Stimulated activated CD8-positive, alpha-beta memory T cell treated with anti-CD3 and anti-CD28 coated beads, Interleukin-7, amount 100 ng/mL, for 24 hours (primary cell): ENCODE data around the gene ARSI.
"Not testable (repeated sequence)": the region's sequence is repeated elsewhere in the genome, so short reads cannot be mapped to it uniquely, and the experiment has no call there.

ENCODE experiments used
- DNase-seq: peaks from one replicate; pipeline ENCODE4 v3.0.0-alpha.2; 2020; ENCODE audit warnings: low read depth

The ARSI gene

DNA sequence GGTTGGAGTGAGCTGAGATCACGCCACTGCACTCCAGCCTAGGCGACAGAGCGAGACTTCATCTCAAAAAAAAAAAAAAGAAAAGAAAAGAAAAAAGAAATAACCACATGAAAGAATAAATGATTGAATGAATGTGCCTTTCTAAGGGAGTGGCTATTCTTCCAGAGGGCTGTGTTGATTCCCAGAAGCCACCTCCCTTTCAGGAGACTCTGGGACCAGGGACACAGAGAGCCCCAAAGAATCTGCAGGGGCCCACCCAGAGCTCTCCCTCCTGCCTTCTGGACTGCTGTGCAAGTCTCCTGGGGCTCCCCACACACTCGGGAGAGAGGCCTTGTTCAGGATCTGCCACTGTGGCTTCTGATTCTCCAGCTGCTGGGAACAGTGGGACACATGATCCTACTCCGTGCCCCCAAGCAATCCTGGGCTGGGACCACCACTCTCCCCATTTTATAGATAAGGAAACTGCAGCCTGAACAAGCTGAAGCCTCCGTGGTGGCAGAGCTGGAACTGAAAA is 36.8 kb downstream of the ARSI start:
- no peak for DNase-seq

DNA sequence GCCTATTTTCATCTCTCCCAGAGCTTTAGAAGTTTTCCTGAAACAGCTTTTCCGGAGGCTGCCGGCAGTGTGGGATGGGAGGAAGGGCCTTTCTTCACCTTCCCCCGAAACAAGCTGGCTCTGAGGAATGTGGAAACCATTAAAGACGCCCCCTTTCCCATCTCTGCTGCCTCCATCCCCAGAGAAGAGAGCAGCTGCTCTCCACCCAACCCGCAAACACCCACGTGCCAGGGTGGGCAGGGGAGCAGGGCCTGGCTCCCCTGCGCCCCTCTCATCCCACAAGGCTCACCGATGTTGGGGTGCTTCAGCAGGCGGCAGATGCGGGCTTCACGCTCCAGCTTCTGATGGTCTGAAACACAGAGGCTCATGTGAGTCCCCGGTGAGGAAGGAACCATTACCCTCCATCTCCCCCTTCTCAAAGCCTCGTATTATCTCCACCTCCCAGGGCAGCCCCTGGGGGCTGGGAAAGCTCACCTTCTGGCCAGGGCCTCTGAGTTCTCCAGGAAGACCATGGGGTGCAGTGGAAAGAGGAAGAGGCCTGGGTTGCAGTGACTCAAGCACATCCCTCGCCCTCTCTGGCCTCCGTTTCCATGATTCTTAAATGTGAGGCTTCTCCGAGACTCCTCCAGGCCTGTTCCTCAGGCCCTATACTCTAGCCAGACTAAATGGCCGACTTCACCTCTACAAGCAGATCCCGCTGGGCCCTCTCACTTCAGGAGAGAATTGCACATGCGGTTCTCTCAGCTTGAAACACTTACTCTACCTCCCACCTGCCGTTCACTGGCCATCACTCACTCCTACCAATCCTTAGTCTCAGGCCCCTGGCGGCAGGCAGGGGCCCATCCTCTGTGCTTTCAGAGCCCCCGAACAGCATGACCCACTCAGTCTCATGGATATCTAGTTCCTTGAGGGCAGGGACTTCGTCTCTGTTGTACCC is 37.8 kb downstream of the ARSI start:
- no peak for DNase-seq

DNA sequence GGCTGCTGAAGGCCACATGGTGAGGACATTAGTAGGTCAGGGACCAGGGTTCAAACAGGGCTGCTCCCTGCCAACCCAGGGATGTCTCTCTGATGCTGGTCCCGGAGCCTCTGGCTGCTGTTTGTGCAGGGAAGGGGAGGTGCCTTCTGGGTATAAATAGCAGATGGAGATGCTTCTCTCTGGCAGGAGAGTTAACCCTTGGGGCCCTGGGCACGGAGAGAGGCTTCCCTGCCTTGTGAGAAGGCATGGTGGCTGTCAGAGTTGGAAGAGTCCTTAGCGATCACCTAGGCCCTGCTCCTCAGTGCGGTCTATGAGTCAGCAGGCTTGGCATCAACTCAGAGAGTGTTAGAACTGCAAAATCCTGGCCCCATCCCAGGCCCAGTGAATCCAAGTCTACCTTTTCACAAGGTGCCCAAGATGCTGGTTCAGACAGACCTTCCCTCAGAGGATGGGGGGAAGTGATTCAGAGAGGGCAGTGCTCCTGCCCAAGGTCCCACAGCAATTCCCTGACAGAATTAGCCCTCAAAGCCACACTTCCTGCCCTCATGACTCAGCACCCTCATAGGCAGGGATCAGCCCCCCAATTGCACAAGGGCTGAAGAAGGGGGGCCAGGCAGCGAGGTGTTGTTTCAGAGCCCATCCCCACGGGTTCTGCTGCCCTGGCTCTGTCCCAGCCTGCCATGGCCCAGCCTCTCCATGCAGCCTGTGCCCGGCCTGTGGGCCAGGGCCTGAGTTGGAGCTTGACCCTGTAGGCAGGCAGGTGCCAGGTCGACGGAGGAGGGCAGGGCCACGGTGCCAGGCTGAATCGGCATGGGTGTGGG is 38.7 kb downstream of the ARSI start:
- DNase-seq = no peak

DNA sequence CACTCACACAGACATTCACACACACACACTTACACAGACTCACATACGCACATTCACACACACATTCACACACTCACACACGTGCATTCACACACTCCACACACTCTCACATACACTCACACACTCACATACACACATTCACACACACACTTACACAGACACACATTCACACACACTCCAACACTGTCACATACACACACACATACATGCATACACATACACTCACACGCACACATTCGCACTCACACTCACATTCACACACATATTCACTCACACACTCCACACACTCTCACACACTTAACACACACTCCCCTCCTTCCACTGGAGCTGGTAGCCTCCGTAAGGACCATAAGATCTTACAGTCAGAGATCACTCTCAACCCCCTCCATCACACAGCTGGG is 39.3 kb downstream of the ARSI start:
- no peak for DNase-seq

DNA sequence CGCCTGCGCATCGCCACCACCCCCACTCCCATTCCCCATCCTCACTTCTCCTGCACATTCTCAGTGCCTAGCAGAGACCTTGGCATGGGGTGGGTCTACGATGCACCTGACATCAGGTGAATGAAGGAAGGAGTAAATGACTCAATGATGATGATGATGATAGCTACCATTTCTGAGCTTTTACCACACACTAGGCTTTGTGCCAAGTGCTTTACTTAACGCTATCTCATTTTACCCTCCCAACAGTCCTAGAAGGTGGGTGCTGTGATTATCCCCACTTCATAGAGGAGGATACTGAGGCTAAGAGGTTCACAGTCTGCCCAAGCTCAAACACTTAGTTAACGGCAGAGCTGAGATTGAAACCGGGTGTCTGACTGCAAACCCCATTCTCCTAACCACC is 40.2 kb downstream of the ARSI start:
- no peak for DNase-seq

DNA sequence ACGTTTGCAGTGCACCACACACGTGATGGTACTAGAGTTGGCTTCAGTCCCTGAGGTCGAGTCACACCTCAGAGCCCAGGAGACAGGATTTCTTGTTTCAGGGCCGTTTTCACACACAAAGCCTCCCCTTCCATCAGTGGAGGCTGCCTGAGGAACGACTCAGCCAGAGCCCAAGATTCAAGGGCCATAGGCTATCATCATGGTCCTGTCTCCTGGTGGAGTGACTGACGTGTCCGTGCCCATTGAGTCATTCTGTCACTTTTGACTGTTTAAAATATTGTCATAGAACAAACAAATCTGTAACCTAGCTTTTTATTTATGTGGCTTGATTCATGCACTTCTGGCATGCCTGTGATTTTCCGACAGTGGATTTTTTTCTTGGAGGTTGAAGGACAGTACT is 41.5 kb downstream of the ARSI start:
- DNase-seq = no peak

DNA sequence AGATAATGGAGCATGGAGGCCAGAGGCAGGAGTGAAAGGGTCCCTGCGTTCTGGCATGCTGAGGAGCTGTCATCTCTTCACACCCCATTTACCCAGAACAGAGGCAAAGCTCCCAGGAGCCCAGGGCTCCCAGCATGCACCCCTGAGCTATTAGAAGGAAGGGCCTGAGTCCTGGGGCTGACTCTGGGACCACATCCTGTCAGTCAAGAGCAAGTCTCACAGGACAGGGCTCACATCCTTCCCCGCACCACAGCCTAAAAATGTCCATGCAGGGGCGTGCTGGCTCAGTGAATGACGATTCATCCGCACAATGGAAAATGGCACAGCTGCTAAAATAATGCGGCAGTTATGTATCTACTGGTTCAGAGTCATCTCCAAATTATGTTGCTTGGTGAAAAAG is 44.6 kb downstream of the ARSI start:
- no peak for DNase-seq

DNA sequence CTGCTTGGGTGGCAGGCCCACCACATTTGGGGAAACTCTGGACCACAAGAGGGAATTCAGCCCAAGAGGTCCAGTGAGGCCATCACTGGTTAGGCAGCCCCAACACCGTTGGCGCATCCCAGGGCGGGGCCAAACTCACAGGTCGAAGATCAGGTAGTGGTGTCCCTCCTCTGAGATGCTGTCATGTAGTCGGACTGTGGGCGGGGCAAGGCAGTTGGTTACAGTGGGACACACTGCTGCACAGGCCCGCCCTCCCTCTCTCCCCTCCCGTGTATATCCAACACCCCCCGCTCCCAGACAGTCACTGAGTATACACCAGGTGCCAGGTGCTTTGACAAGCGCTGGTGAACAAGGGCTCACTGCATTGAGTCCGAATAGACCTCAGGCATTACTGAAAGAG is 45.3 kb downstream of the ARSI start:
- no peak for DNase-seq

DNA sequence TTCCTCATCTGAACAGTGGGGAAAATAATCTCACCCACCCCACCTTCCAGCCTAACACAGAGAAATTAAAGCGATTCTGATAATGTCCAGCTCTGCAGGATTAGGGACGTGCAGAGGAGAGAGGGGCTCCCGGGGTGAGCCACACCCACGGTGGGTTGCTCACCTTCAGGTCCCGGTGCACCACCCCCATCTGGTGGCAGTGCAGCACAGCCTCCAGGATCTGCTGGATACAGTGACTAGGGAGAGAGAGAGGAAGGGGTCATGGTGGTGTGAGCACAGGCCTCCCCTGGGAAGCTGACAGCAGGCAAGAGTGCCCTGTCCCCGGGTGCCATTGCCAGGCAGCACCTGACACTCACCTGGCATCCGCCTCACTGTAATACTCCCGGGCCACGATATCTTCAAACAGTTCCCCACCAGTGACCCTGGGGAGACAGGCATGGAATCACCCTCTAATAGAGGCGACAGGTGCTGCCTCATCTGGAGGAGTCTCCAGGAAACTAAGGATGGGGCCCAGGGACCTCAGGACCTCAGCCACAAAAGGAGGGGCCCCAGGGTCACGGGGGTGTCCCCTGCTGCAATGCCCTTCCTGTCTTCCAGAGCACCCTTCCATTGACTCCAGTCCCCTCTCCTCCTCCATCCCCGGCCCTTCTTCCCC is 46.2 kb downstream of the ARSI start:
- DNase-seq = no peak

DNA sequence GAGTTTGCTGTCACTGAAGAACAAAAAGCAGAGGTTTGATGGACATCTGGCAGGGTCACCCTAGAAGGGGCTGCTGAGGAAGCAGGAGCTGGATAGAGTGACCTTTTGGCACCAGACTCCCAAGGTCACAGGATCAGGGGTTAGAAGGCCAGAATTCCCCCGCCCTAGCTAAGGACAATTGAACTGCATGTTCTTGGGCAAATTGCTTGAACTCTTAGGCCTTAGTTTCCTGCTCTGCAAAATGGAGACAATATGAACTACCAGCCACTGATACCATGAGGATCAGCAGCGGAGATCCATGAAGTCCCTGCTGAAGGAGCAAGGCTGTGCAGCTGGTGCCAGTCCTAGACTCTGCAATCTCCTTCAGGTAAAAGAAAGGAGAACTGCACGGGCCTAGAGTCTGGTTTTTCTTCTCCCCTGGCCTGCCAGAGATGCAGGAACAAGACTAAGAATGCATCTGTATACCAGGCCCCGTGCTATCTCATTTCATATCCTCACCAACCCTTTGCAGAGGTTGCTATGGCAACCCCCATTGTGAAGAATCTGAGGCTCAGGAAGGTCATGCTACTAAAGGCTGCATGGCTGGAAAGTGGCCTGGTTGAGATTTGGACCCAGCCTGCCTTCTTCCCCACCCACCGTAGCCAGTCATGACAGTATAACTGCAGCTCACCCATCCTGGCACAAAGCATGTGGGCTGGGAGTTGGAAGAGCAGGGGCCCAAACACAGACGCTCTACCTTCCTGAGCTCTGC is 46.9 kb downstream of the ARSI start:
- no peak for DNase-seq

DNA sequence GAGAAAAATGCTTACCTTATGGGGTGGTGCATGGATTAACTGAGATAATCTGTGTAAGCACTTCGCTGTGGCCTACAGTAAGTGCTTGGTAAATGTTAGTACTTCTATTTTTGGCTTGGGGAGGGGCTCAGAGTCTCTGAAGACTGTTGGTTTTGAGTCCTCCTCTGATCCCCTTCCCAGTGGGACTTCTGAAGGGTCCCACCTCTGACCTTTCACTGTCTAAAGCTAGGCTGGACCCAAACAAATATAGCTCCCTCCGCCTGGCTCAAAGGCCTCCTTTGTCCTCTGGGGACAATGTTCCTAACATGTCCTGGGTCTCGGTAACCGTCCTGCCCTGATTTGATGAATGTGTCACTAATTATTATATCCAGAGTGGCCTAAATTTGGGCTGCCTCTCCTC is 47.9 kb downstream of the ARSI start:
- no peak for DNase-seq

DNA sequence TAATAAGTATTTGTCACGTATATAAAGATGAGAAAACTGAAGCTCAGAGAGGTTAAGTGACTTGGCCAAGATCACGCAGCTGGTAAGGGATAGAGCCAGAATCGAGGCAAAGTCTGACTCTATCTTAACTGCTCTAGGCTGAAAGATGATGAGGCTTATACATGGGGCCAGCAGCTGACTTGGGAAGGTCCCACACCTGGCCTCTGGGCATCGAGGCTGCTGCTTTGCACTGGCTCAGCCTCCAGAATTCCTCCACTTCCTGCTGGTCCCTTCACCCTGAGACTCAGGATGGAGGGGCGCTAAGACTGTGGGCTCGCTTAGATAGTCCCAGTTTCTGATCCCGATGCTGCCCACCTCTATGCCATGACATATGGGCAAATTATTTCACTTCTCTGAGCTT is 48.3 kb downstream of the ARSI start:
- DNase-seq = no peak

DNA sequence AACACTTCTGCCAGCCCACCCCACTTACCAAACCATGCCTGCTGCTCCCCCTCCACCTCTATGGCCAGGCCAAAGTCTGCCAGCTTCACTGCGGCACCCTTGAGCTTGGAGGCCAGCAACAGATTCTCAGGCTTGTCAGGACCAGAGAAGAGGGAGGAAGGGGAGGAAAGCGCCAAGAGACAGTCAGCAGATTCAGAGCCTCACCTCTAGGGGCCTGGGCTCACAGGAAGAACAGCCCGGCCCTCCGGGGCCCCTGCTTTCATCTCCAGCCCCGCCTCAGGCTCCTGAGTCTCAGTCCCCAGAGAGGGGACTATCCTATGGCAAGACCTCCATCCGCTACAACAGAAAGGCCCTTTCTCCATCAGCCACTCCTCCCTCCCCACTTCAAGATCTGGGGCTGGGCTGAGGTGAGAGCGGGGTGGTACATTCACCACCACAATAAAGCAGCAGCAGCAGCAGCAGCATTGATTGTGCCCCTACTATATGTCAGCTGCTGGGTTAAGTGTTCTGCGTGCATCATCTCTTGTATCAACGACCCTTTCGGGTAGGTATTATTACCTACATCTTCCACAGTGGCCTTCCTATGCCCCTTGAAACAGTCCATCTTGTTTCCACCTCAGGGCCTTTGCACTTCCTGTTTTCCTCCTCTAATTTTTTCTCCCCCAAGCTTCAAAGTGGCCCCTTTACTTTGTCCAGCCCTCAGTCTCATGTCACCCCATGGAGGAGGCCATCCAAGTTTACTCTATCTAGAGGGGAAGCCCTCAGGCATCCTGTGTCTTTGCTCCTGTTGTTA is 49.1 kb downstream of the ARSI start:
- no peak for DNase-seq

DNA sequence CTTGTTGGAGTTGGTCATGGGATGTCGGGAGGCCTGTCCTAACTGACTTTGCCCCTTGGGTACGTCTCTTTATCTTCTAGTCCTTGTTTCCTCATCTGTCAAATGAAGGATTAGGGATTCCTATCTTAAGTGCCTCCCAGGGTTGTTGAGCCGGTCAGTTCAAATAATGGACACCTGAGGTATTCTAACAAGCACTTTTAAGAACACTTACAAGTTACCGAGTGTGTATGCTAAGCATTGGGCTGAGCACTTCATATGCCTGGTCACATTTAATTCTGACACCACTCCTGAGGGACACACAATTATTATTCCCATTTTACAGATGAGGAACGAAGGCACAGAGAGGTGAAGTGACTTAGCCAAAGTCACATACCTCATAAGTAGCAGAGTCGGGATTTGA is 50.2 kb downstream of the ARSI start:
- DNase-seq = no peak

DNA sequence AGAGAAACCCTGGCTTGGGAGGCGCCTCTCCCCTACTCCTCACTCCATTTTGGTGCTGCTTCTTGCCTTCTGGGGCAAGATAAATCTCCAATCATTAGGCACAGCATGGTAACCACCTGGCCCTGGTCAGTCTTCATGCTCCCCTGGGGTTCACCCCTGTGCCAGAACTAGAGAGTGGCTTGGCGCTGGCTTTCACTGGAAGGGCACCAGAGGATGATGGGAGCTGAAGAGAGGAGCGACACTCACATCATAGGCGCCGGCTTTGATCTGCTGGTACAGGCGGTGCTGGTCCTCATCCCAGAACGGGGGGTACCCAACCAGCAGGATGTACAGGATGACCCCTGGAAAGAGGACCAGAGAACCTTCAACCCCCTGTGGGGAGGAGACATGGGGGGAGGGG is 51.2 kb downstream of the ARSI start:
- no peak for DNase-seq

DNA sequence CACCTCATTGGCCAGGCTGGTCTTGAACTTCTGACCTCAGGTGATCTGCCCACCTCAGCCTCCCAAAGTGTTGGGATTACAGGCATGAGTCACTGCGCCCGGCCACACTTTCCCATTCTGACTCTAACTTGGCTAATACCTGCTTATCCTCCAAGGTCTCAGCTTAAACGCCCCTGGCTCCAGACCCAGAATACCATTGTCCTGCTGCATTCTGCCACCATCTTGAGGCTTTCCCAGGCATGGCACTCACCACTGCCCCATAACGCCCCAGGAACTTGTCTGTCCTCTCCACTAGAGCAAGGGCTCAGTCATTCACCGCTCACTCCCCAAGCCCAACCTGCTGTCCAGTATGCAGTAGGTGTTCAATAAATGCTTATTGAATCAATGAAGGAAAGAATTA is 53.0 kb downstream of the ARSI start:
- DNase-seq = no peak

DNA sequence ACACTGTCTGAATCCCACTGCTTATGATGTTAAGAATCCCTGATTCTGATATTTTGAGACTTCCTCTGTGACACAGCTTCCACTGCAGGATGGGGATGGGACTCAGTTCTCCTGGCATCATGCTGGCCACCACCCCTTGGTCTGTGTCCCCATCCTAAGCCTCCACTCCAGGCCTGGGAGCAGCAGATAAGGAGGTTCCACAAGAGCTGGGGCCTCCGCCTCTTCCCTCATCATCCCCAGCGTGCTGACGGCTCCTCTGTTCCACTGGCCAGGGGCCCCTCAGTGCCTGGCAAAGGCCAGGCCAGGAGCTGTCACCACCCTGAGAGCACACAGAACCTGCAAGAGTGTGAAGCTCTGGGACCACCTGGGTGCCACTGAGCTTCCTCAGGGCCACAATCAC is 53.8 kb downstream of the ARSI start:
- no peak for DNase-seq

DNA sequence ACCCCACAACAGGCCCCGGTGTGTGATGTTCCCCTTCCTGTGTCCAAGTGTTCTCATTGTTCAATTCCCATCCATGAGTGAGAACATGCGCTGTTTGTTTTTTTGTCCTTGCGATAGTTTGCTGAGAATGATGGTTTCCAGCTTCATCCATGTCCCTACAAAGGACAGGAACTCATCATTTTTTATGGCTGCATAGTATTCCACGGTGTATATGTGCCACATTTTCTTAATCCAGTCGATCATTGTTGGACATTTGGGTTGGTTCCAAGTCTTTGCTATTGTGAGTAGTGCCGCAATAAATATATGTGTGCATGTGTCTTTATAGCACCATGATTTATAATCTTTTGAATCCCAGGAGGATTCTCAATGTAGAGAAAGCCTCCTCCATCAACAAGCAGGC is 54.2 kb downstream of the ARSI start:
- DNase-seq = not testable (repeated sequence)

DNA sequence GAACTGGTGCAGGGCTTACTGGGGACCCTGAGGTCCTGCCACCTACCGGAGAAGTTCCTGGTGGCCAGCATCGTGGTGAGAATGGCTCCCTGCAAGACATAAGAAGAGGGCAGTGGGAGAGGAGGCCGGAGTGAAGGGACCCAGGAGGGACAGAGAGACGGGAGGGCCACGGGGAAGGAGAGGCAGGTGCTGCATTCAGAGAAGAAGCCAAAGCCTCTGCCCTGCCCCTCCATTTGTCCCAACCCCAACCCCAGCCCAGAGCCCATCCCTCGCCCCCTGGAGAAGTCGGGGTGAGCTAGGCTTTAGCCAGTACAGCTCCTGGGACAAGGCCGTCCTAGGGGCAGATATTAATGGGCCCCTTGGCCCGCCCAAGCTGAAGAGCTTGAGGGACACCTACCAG is 55.0 kb downstream of the ARSI start:
- DNase-seq = no peak

DNA sequence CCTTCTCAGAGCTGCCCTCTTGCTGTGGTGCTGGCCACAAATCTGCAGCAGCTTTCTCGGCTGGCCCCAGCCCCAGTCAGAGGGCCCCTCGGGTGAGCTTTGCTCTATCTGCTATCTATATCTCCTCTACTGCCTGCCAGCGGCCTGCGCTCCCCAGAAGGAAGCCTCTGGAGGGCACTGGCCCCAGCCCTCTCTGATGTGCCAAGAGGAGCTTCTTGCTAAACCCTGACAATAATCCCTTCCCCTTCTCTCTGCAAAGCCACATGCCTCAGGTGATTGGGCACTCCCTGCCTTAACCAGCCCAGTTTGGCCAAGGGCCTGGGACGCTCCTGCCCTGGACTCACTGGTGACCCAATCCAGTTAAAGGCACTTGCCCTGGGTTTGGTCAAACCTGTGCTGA is 55.9 kb downstream of the ARSI start:
- DNase-seq = no peak

DNA sequence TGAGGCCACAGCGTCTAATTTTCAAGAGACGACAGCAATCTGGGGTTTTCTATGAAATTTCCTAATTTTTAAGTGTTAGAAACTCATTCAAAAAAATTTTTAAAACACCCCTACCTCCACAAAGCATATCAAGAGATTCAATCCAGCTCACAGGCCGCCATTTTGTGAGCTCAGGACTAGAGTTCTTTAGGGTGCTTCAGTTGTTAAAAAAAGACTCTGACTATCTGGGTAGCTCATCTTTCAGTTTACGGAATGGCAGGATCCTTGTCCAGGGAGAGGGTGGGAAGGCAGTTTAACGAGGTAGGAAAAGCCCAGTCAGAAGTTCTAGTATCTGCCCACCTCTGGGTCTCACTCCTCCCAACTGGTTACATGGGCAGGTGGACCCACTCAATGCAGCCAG is 56.3 kb downstream of the ARSI start:
- DNase-seq = no peak
